ENCODE measurements around the gene GABARAP.

- TF ChIP-seq CTCF (IDR thresholded peaks at IDR 0.05), result no peak
- TF ChIP-seq EZH2 (IDR thresholded peaks at IDR 0.05; ENCODE audit: borderline replicate concordance, insufficient read depth, low read depth, low read length, poor library complexity, severe bottlenecking), result no peak
Measured at GRCh38 chr17:7252176-7253043, 10.2 kb upstream of the GABARAP start, which contains the start of gene ELP5.

Data from B cell (primary cell).